Neural cell (in vitro differentiated cells): ENCODE measurements around the gene UBE3B. TPM values are rescaled to one million over a fixed set of nuclear protein-coding genes. Genes with fewer than 3 reads are reported as not detected.

Source experiments
- H2AFZ ChIP-seq: fragments of 200-600, 300-800 bp; sonication (generic), shearing (Covaris generic); 2 replicates; pipeline ENCODE4 v1.6.0; 2014; ENCODE audit warnings: low read depth, mild to moderate bottlenecking, antibody characterized with exemption, low read length, moderate library complexity
- H3F3A ChIP-seq: fragments of 200-600 bp; shearing (Covaris generic); 2 replicates; pipeline ENCODE4 v1.6.1; 2016; ENCODE audit warnings: mild to moderate bottlenecking, moderate library complexity, mixed read lengths, antibody characterized with exemption, low read length; ENCODE audit not compliant: insufficient read depth, poor library complexity, severe bottlenecking
- H3K27ac ChIP-seq: fragments of 200-600, 300-800 bp; sonication (generic), shearing (Covaris generic); 2 replicates; pipeline ENCODE4 v1.5.1; 2014; ENCODE audit warnings: mild to moderate bottlenecking, low read length, moderate library complexity
- H3K27me3 ChIP-seq: fragments of 300-800, 200-600 bp; sonication (generic), shearing (Covaris generic); 2 replicates; pipeline ENCODE4 v1.6.0; 2014; ENCODE audit warnings: mild to moderate bottlenecking, low read depth, low read length, moderate library complexity; ENCODE audit not compliant: insufficient read depth
- H3K36me3 ChIP-seq: fragments of 300-800, 200-600 bp; sonication (generic), shearing (Covaris generic); 2 replicates; pipeline ENCODE4 v1.5.1; 2014; ENCODE audit warnings: mild to moderate bottlenecking, antibody characterized with exemption, low read length, moderate library complexity; ENCODE audit not compliant: insufficient read depth
- H3K4me2 ChIP-seq: fragments of 300-800, 200-600 bp; sonication (generic), shearing (Covaris generic); 2 replicates; pipeline ENCODE4 v1.6.0; 2014; ENCODE audit warnings: mild to moderate bottlenecking, low read length
- H3K4me3 ChIP-seq: fragments of 300-800, 200-600 bp; sonication (generic), shearing (Covaris generic); 2 replicates; pipeline ENCODE4 v1.5.1; 2014; ENCODE audit warnings: mild to moderate bottlenecking, low read length, moderate library complexity
- H3K79me2 ChIP-seq: fragments of 200-600 bp; shearing (Covaris generic); replicated peaks from 2 replicates; pipeline ENCODE4 v1.6.0; 2014; ENCODE audit warnings: mild to moderate bottlenecking, low read length, moderate library complexity; ENCODE audit not compliant: insufficient read depth
- H3K9ac ChIP-seq: fragments of 300-800, 200-600 bp; sonication (generic), shearing (Covaris generic); 2 replicates; pipeline ENCODE4 v1.6.1; 2016; ENCODE audit warnings: mild to moderate bottlenecking, low read length, mixed read lengths
- H3K9me2 ChIP-seq: fragments of 200-600 bp; shearing (Covaris generic); 2 replicates; pipeline ENCODE4 v1.6.1; 2016; ENCODE audit warnings: mild to moderate bottlenecking, low read length, mixed read lengths; ENCODE audit not compliant: insufficient read depth
- H3K9me3 ChIP-seq: fragments of 200-600, 300-800 bp; sonication (generic), shearing (Covaris generic); 2 replicates; pipeline ENCODE4 v1.6.1; 2016; ENCODE audit warnings: mild to moderate bottlenecking, mixed run types, low read length, moderate library complexity, mixed read lengths
- H4K20me1 ChIP-seq: fragments of 200-600 bp; shearing (Covaris generic); 2 replicates; pipeline ENCODE4 v1.6.1; 2016; ENCODE audit warnings: mild to moderate bottlenecking, mixed run types; ENCODE audit not compliant: insufficient read depth
- CTCF ChIP-seq: fragments of 450-650 bp; IDR thresholded peaks from 2 replicates; pipeline ENCODE4 v1.5.1; 2014; ENCODE audit warnings: antibody characterized with exemption, mild to moderate bottlenecking, moderate library complexity; ENCODE audit not compliant: poor library complexity, severe bottlenecking
- EP300 ChIP-seq: fragments of 450-650 bp; conservative IDR thresholded peaks from 2 replicates; pipeline ENCODE4 v1.6.1; 2014; ENCODE audit warnings: antibody characterized with exemption, mild to moderate bottlenecking, moderate library complexity; ENCODE audit not compliant: poor library complexity, severe bottlenecking
- EZH2 ChIP-seq: fragments of 200-600, 300-800 bp; shearing (Covaris generic), sonication (generic); IDR thresholded peaks from 2 replicates; pipeline ENCODE4 v1.6.1; 2014; ENCODE audit warnings: antibody characterized with exemption, low read length, borderline replicate concordance, mild to moderate bottlenecking; ENCODE audit not compliant: insufficient read depth, poor library complexity, severe bottlenecking
- MXI1 ChIP-seq: fragments of 450-650 bp; conservative IDR thresholded peaks from 2 replicates; pipeline ENCODE4 v1.6.1; 2014; ENCODE audit warnings: antibody characterized with exemption, mild to moderate bottlenecking; ENCODE audit not compliant: poor library complexity, severe bottlenecking
- POLR2AphosphoS5 ChIP-seq: IDR thresholded peaks from 2 replicates; pipeline ENCODE4 v1.6.1; 2012
- RAD21 ChIP-seq: fragments of 450-650 bp; conservative IDR thresholded peaks from 2 replicates; pipeline ENCODE4 v1.6.1; 2014; ENCODE audit warnings: antibody characterized with exemption, mild to moderate bottlenecking, moderate library complexity
- REST ChIP-seq: IDR thresholded peaks from 2 replicates; pipeline ENCODE4 v1.6.1; 2012; ENCODE audit warnings: borderline replicate concordance
- SMC3 ChIP-seq: fragments of 450-650 bp; conservative IDR thresholded peaks from 2 replicates; pipeline ENCODE4 v1.6.1; 2014; ENCODE audit warnings: antibody characterized with exemption, mild to moderate bottlenecking, moderate library complexity; ENCODE audit not compliant: poor library complexity
- TAF1 ChIP-seq: IDR thresholded peaks from 2 replicates; pipeline ENCODE4 v1.6.1; 2012; ENCODE audit warnings: low read depth
- polyA plus RNA-seq: library from polyadenylated mRNA; depleted of rRNA; stranded (reverse); fragments of >200 nt; gene quantifications from 2 replicates; pipeline ENCODE4 v1.2.3, GENCODE V29; 2014

Gene UBE3B
- polyA plus RNA-seq, 1 donor from 2014 or later, result 21.7 TPM

GRCh38 chr12:109551108-109551507 is 73.7 kb downstream of the UBE3B start:
- no peak overlapping the region for H3K4me2 ChIP-seq
- H3K4me3 ChIP-seq, result no peak overlapping the region
- H3K9me3 ChIP-seq, result no peaks in the 10 kb centered on the region
- TF ChIP-seq CTCF (no peak), SMC3 (no peak), REST (no peak), RAD21 (no peak), TAF1 (no peak), POLR2AphosphoS5 (no peak), MXI1 (no peak), EP300 (no peak), EZH2 (no peak)
- no peaks in the 10 kb centered on the region for H3F3A ChIP-seq
- H3K27me3 ChIP-seq, result no peaks in the 10 kb centered on the region
- no peak overlapping the region for H2AFZ ChIP-seq
- no peaks in the 10 kb centered on the region for H3K36me3 ChIP-seq
- no peak overlapping the region for H3K9ac ChIP-seq
- no peaks in the 10 kb centered on the region for H3K79me2 ChIP-seq
- no peaks in the 10 kb centered on the region for H3K9me2 ChIP-seq
- no peaks in the 10 kb centered on the region for H4K20me1 ChIP-seq
- H3K27ac ChIP-seq, result no peak overlapping the region

- H3K4me2 ChIP-seq, result no peak overlapping the region
- H3K27me3 ChIP-seq, result no peaks in the 10 kb centered on the region
- H3K27ac ChIP-seq, result no peak overlapping the region
- TF ChIP-seq EP300, result no peak
- no peak for TF ChIP-seq MXI1
- no peak for TF ChIP-seq SMC3
- no peak for TF ChIP-seq CTCF
- TF ChIP-seq POLR2AphosphoS5, result no peak
- TF ChIP-seq RAD21, result no peak
- TF ChIP-seq TAF1, result no peak
- no peak for TF ChIP-seq EZH2
- no peak for TF ChIP-seq REST
- H3K9me2 ChIP-seq, result no peaks in the 10 kb centered on the region
- no peaks in the 10 kb centered on the region for H3F3A ChIP-seq
- H3K79me2 ChIP-seq, result no peaks in the 10 kb centered on the region
- H3K9ac ChIP-seq, result no peak overlapping the region
- no peaks in the 10 kb centered on the region for H4K20me1 ChIP-seq
- H3K4me3 ChIP-seq, result no peak overlapping the region
- no peak overlapping the region for H2AFZ ChIP-seq
- no peaks in the 10 kb centered on the region for H3K9me3 ChIP-seq
- H3K36me3 ChIP-seq, result no peaks in the 10 kb centered on the region
Observed at GRCh38 chr12:109552971-109553370, 75.5 kb downstream of the UBE3B start.
